SH-SY5Y (cell line): ENCODE results near the gene NEURL4.

ENCODE experiments used
- GATA2 ChIP-seq: IDR thresholded peaks from 2 replicates; pipeline ENCODE4 v1.6.1; 2011; ENCODE audit warnings: mild to moderate bottlenecking, low read depth, low read length
- GATA3 ChIP-seq: IDR thresholded peaks from 2 replicates; pipeline ENCODE4 v1.6.1; 2011; ENCODE audit warnings: low read depth, mild to moderate bottlenecking, low read length, moderate library complexity

Gene NEURL4

DNA sequence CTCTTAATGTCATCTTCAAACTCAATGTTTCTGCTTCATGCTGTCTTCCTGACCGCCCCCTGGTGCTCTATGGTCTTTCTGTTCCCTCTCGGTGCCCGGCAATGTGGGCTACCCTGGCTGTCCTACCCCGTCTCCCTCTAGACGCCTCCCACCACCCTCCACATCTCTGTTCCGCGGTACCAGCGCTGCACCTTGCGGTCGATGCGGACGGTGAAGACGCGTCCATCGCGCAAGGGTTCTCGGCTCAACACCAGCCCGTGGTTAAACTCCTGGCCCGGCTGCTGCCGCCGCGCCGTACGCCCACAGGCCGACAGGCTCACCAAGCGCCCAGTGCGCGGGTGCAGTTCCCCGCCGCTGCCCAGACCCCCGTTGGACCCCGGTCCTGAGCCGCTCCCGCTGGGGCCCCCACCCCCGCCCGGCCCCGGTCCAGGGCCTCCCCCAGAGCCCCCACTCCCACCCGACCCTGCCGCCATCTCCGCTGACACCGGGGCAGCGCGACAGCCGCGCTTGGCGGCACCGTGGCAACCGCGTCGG lies at the start of gene NEURL4:
Gene NEURL4, minus strand, starts transcription at position 496 of the 534 bp plus-strand sequence. Its CDS starts 23 bp downstream, at position 473.
- no peak for TF ChIP-seq GATA2
- TF ChIP-seq GATA3: no peak

DNA sequence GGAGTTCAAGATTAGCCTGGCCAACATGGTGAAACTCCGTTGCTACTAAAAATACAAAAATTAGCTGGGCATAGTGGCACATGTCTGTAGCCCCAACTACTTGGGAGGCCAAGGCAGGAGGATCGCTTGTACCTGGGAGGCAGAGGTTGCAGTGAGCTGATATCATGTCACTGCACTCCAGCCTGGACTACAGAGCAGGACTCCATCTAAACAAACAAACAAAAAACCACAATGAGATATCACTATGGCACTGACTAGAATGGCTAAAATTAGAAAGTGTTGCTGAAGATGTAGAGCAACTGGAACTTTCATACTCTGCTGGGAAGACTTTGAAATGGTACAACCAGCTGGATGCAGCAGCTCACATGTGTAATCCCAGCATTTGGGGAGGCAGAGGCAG lies 45.2 kb upstream of the NEURL4 start:
- TF ChIP-seq GATA3 (no peak), GATA2 (no peak)

DNA sequence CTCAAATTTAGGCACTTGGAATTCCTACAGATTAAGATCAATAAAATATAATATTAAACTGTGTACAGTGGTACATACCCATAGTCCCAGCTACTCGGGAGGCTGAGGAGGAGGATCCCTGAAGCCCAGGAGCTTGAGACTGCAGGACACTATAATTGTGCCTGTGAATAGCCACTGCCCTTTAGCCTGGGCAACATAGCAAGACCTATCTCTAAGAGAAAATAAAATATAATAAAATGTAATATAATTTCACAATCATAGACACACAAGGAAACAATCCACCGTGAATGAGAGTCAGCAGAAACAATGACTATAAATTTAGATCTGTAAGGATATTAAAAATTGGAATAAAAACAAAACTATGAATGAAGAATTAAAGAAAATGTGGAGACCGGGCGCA lies 41.7 kb upstream of the NEURL4 start:
- TF ChIP-seq GATA3 (no peak), GATA2 (no peak)

DNA sequence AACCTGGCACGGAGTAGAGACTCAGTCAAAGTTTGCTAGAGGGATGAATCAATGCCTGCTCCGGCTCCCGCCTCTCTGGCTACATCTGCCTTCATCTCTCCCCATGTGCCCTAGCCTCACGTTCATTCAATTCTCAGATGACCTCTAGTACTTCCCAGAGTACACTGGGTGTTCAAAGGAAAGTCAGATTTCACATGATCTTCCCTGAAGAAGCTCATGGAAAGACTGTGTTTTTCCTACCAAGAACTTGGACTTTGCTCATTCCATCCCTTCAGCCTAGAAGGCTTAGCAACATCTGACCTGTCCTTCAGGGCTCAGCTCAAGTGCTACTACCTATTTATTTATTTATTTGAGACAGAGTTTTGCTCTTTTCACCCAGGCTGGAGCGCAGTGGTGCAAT lies 40.7 kb upstream of the NEURL4 start:
- TF ChIP-seq GATA2 (no peak), GATA3 (no peak)

DNA sequence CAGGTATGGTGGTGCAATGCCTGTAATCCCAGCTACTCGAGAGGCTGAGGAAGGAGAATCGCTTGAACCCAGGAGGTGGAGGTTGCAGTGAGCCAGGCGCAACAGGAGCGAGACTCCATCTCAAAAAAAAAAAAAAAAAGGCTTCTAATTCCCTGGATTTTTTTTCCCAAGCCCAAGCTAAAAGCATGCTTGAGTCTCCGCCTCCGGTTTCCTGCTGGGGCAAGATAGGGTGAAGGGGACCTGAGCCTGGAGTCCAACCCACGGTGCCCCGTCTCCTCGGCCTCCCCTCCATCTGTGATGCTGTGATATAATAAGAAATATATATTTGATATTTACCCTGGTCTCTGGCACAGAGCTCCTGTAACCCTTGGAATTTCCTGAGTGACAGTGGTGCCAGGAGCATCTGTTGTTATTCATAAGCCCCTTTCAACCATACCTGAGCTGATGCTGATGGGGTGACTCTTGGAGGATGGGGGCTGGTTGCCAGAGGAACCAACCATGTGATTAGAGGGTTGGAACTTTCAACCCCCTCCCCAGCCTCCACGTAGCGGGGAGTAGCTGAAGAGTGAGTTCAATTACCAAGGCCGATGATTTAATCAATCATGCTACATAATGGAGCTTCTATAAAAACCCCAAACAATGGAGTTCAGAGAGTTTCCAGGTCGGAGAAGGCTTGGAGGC lies 38.9 kb upstream of the NEURL4 start:
- TF ChIP-seq GATA2 (no peak), GATA3 (no peak)

DNA sequence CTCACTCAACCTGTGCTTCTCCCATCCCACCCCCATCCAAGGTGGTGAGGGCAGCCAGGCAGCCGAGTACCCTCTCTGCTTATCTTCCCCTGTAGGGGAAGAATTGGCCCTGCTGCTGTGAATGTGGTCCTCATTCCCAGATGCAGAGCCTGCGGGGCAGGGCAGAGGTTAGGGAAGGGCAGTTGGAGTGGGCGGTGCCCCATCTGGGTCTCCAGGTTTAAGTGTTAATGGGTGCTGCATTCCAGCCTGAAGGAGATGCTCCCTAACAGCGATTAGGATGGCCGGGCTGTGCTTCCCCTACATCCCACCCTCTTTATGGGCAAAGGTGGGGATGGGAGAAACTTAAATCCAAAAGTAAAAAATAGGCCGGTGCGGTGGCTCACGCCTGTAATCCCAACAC lies 37.9 kb upstream of the NEURL4 start:
- TF ChIP-seq GATA3 (no peak), GATA2 (no peak)

DNA sequence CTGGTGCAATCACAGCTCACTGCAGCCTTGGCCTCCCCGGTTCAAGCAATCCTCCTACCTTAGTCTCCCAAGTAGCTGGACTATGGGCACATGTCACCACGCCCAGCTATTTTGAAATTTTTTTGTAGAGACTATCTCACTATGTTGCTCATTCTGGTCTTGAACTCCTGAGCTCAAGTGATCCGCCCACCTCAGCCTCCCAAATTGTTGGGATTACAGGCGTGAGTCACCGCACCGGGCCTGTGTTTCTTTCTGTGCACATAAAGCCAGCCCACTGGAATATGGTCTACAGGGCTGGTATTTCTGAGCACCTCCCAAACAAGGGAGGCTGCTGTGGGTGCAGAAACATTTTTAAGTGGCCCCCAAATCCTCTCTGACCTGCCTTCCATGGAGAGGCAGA lies 34.2 kb upstream of the NEURL4 start:
- TF ChIP-seq GATA2 (no peak), GATA3 (no peak)

DNA sequence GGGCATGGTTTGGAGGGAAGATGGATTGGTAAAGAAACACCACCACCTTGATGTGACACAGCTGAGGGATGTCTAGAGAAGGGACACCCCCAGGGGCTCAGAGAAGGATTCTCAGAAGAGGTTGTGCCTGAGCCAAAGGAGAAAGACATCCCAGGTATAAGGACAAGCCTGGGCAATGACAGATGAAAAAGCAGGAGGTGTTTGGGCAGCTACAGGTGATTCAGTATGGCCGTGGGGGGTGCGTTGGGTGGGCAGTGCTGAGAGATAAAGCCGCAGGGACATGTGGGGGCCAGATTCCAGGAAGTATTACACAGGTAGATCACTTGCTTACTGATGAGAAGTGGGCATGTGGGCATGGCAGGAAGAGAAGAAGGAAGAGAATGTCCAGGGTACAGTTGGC lies 32.8 kb upstream of the NEURL4 start:
- TF ChIP-seq GATA3: no peak

DNA sequence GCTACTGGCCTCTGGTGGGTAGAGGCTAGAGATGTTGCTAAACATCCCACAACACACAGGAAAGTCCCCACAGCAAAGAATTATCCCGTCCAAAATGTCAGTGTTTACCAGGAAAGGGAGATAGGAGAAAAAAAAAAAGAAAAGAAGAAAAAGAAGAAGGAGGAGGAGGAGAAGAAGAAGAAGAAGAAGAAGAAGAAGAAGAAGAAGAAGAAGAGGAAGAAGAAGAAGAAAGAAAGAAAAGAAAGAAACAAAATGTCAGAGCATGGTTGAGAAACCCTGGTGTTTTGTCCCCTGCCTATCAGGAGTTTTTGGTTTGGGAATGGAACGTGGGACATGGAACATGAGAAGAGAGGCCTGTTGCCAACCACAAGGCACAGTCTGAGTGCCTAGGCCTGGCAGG lies 28.2 kb upstream of the NEURL4 start:
- TF ChIP-seq GATA2 (no peak), GATA3 (no peak)

DNA sequence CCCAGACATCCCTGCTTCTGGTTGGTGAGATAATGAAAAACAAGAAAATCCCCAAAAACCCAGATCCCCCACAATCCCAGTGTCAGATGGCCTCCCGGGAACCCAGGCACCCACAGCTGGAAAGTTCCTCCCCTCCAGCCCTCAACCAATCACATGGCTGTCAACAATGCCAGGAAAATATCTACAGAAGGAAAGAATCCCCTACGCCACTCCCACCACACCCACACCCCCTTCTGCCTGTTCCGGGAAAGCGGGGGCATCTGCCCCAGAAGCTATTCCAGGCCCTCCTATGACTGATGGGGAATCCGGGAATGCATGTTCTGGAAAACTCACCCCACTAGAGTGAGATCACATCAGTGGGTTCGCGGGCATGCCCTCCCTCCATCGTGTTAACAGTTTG lies 27.6 kb upstream of the NEURL4 start:
- TF ChIP-seq GATA2 (no peak), GATA3 (no peak)

DNA sequence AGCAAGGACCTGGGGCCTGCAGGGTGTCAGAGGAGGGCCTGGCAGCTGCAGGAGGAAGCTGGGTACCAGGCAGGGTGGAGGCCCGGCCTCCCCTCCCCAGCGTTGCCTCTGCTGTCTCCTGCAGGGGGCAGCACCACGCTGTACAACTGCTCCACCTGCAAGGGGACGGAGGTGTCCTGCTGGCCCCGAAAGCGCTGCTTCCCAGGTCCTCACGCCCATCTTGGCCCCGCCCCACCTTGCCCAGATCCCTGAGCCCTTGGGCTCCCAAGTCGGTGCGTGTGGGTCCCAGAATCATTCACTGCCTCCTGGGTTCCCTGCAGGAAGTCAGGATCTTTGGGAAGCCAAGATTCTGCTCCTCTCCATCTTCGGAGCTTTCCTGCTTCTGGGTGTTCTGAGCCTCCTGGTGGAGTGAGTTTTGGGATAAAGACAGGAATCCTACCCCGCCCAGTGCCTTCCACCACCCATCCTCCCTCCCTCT lies 27.0 kb upstream of the NEURL4 start:
- TF ChIP-seq GATA3 (no peak), GATA2 (no peak)

DNA sequence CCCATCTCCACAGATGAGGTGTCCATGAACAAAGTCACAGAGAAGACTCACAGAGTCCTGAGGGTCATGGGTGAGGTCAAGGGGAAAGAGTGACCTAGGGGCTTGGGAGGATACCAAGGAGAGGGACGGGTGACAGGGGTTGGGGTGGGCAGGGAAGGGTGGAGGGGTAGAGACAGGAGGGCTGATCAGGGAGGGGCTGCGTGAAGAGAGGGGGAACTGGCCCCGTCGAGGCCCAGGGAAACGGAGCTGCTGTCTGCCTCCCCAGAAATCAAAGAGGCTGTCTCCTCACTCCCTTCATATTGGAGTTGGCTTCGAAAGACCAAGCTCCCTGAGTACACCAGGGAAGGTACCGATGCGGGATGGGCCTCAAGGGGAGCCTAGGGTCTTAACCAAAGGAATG lies 26.4 kb upstream of the NEURL4 start:
- no peak for TF ChIP-seq GATA2
- no peak for TF ChIP-seq GATA3

DNA sequence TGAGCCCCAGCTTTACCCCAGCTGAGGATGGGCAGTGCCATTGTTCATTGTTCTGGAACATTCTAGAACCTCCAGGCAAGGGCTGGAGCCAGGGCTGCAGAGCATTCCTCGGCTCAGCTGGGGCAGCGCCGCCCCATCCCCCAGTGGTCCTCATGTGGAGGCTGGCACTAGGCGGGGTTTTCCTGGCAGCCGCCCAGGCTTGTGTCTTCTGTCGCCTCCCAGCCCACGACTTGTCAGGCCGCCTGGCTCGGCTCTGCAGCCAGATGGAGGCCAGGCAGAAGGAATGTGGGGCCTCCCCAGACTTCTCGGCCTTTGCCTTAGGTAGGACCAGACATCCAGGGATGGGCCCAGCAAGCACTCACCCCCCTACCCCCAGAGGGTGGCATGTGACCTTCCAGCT lies 25.9 kb upstream of the NEURL4 start, which contains the start of gene TMEM95:
Gene TMEM95, plus strand, starts transcription at position 104 of the 400 bp plus-strand sequence. Its CDS starts 49 bp downstream, at position 153.
- TF ChIP-seq GATA2 (no peak), GATA3 (no peak)

DNA sequence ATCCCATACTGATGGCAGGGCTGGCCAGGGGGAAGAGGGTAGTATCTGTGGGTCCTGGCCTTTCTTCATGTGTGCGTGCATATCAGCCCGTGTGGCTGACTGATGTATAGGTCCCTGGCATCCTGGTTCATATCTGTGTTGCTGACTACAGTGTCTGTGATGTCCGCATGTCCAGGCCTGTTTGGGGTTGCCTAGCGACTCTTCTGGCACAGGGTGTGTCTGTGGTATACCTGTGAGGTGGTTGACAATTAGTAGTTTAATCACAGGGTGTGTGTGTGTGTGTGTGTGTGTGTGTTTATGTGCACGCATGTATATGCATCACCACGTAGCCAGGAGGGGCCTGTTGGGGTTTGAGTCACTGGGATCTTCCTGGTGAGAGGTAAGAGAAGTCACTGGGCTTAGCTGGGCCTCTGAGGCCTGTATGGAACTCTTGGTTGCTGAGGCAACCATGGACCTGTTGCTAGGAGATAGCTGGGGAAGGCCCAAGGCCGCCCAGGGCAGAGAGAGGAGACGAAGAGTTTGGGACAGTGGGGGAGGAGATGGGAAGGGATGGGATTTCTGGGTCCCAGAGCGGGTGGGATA lies 25.2 kb upstream of the NEURL4 start:
- TF ChIP-seq GATA2: no peak
- TF ChIP-seq GATA3: no peak

DNA sequence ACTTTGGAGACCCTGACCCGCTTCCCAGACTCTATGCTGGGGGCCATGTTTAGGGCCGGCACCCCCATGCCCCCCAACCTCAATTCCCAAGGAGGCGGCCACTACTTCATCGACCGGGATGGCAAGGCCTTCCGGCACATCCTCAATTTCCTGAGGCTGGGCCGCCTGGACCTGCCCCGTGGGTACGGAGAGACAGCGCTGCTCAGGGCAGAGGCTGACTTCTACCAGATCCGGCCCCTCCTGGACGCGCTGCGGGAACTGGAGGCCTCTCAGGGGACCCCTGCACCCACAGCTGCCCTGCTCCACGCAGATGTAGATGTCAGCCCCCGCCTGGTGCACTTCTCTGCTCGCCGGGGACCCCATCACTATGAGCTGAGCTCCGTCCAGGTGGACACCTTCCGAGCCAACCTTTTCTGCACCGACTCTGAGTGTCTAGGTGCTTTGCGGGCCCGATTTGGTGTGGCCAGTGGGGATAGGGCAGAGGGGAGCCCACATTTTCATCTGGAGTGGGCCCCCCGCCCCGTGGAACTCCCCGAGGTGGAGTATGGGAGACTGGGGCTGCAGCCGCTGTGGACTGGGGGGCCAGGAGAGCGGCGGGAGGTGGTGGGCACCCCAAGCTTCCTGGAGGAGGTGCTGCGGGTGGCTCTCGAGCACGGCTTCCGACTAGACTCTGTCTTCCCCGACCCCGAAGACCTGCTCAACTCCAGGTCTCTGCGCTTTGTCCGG lies 23.9 kb upstream of the NEURL4 start:
- TF ChIP-seq GATA3: no peak
- no peak for TF ChIP-seq GATA2

DNA sequence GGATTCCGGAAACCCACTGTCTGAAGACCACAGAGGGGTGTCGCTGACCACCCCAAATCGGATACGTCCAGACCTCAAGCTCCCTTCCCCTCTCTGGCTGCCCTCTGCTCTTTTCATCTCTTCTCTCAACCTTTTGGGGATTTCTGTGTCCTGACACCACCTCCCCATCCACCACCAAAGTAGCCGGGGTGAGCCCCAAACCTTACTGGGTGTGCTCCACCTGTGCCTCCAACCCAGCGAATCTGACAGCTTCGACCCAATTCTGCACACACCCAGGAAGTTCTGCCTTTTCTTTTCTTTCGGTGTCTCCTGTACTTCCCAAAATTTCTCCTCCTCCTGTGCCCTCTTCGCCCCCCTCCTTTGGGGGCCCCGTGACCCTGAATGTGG lies 23.4 kb upstream of the NEURL4 start:
- no peak for TF ChIP-seq GATA3
- no peak for TF ChIP-seq GATA2
